NCI-H2227 treated with DMSO at 0.1 percent for 48 hours (cell line): Measurements from ENCODE around the gene MARCHF10.
A peak's percentile ranks its signal among the peaks of the same experiment; 100 is the strongest.
"Not testable (repeated sequence)": the region's sequence is repeated elsewhere in the genome, so short reads cannot be mapped to it uniquely, and the experiment has no call there.

Experiments
- DNase-seq: peaks from one replicate; lab custom pipeline; 2025; lab: John Stamatoyannopoulos, UW

The MARCHF10 gene, protein sequence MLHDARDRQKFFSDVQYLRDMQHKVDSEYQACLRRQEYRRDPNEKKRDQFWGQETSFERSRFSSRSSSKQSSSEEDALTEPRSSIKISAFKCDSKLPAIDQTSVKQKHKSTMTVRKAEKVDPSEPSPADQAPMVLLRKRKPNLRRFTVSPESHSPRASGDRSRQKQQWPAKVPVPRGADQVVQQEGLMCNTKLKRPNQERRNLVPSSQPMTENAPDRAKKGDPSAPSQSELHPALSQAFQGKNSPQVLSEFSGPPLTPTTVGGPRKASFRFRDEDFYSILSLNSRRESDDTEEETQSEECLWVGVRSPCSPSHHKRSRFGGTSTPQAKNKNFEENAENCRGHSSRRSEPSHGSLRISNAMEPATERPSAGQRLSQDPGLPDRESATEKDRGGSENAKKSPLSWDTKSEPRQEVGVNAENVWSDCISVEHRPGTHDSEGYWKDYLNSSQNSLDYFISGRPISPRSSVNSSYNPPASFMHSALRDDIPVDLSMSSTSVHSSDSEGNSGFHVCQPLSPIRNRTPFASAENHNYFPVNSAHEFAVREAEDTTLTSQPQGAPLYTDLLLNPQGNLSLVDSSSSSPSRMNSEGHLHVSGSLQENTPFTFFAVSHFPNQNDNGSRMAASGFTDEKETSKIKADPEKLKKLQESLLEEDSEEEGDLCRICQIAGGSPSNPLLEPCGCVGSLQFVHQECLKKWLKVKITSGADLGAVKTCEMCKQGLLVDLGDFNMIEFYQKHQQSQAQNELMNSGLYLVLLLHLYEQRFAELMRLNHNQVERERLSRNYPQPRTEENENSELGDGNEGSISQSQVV

DNA sequence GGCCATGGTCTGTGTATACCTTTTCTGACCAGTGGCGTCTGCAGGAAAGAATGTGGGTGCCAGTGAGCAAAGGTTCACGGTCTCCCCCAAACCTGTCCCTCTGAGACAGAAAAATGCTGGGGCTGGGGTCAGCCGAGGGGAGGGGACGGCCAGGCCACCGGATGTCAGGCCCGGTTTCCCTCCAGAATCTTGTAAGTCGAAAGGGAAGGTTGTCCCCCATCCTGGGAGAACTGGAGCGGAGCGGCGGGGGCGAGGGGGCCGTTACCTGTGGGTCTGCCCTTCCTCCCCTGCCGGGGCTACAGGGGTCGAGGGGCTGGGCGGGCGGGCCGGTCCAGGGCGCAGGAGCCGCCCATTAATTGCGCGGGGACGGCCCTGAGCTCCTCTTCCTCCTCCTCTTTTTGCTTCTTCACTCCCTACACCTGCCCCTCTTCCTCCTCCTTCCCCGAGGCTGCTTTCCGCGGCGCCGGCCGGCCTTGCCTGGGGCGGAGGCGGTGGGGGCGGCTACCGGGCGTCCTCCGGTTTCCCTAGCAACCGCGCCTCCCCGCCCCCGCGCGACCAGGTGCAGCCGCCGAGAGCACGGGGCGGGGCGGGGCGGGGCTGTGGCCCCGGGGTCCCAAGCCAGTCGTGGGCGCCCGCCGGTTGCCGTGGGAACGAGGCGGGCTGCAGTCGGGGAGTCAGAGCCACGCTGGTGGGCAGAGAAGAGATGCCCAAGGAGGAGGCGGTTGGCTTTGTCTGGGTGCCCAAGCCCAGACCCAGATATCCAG, at the start of gene MARCHF10:
Gene MARCHF10 (minus strand): TSS at position 503 of the 764 bp plus-strand sequence. CDS start 6,579 bp downstream, outside the sequence.
- DNase-seq = peak; percentile 70

DNA sequence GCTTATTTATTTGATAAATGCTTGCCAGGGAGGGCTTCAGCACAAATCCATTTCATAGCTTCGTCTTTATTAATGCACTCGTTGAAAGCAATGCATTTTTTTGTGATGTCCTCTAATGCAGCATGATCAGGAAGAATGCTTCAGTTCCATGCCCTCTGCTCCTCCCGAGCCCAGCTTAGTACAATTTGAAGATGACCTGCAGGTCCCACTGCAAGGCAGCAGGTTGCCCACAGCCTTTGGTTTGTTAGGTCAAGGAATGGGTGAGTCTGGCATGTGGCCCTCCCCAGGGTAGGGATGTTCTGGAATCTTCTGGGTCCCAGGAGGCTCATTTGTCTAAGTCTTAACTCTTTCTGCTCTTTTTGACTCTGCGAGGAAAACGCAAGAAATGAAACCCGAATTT, 49.4 kb upstream of the MARCHF10 start:
- DNase-seq = no peak

DNA sequence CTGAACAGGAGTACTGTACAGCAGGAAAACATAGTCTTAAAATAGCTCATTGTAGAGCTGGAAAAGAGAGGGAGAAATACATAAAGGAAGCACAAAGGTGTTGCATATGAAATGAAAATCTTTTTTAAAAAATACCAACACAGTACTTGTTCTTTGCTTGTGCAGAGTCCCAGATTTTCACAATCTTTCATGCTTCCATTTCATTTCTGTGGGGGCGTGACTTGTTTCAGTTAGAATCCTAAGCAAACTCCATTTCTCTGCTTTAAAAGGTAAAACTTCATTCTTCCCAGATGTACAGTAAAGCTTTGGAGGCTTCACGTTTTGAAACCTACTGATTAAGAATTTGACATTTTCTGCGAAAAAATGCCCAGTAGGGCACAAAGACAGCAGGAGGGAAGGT, 48.5 kb upstream of the MARCHF10 start:
- DNase-seq = no peak

DNA sequence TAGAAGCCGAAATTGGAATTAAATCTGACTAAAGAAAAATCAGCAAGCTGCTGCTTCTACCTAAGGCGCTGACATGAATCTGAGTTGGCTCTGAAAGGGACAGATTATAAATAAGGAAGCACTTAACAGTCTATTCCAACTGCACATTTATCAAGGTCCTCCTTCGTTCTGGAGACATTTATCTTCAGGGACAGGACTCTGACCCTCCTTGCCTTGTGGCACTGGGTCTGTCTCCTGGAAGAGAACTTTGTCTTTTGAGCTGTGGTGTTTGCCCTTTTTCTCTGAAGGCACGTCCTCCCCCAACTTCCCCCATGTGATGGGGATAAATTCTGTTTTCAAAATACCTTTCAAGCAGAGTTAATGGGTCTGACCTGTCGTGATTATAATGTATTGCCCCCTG, 47.0 kb upstream of the MARCHF10 start:
- DNase-seq = no peak

DNA sequence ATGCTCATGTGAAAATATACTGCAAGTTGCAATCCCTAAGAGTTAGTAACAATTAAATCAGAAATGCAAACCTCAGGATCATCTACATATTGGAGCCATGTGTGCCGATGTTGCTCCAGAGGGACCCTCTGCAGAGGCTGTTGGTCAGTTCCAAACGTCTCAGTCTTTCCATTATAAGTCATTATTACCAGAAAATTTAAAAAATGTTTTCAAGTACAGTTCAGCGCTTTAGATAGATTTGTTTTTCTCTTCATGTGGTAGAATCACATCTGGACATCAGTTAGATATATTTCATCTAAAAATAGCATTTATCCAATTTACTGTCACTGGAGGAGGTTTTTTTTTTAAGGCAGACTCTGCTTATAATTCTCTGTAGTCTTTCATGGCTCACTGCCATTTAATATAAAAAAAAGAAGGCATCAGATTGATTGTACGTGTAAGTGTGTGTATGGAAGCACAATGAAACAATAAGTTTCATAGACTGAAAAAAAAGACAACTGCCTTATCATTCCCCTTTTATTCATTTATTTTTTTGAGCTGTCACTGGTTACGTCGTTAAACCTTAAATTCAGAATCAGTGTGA, 46.1 kb upstream of the MARCHF10 start:
- no peak for DNase-seq

DNA sequence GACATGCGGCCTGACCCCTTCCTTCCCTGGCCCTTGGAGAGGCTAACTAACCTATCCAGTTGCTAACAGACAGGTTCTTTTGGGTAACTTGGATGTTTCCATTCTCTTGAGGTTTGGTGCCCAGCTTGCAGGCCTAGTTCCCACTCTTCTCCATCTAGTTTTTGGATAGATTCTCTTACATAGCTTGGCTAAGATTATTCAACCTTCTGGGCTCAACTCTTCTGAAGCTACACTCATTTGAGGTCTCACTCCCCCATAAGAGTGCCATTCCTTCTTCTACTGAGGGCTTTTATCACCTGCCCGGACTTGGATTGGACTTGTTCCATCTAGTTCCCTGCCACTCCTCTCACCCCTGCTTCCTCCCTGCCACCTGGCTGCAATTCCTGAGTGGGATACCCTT, 44.1 kb upstream of the MARCHF10 start:
- DNase-seq = no peak

DNA sequence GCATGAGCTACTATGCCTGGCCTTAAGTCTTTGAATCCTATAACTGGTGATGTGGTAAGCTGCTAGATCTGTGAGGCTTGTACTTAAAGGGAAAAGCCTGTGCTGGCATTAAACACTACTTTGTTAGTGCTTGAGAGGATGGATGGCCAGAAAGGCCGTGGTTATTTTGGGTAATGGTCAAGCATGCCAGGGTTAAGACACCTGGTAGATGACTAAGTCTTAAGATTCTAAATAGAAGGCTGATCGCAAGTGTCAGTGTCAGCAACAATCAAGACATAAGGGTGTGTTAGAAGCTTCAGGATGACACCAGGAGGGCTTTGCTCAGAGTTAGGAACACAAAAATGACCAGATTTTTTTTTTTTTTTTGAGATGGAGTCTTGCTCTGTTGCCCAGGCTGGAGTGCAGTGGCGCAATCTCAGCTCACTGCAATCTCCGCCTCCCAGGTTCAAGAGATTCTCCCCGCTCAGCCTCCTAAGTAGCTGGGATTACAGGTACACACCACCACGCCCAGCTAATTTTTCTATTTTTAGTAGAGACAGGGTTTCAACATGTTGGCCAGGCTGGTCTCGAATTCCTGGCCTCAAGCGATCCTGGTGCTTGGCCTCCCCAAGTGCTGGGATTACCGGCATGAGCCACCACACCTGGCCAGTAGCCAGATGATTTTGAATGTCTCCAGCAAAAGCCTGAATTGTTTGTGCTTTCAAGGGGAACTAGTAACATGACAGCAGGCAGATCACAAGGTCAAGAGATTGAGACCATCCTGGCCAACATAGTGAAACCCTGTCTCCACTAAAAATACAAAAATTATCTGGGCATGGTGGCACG, 41.7 kb upstream of the MARCHF10 start:
- not testable (repeated sequence) for DNase-seq

DNA sequence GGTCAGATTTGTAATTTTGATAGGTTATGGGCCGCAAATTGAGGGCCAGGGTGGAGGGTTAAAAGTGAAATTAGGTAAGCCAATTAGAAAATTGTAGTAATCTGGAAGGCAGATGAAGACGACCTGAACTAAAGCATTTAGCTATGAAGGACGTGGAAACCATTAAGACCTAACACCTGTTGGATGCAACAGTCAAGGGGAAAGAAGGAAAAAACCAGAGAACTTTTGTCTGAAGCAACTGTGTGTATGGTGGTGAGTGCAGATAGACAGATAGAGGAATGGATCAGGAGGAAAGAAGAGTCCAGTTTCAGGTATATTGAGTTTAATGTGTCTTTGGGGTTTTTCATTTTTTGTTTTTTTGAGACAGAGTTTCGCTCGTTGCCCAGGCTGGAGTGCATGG, 40.2 kb upstream of the MARCHF10 start:
- no peak for DNase-seq

DNA sequence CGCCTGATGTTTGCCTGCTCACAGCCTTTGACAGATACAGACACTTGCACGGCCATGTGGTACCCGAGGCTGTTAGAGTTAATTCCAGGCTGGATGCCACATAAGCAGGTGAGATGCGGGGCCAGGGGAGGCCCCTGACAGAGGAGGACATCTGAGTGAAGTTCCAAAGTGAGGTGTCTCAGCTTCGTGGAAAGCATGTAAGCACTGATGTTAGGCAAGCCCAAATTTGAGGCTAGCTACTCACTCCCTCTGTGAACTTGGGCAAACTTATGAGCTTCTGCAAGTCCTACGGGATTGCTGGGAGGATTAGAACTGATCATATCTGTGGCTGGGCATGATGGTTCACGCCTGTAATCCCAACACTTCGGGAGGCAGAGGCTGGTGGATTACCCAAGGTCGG, 39.3 kb upstream of the MARCHF10 start:
- no peak for DNase-seq

DNA sequence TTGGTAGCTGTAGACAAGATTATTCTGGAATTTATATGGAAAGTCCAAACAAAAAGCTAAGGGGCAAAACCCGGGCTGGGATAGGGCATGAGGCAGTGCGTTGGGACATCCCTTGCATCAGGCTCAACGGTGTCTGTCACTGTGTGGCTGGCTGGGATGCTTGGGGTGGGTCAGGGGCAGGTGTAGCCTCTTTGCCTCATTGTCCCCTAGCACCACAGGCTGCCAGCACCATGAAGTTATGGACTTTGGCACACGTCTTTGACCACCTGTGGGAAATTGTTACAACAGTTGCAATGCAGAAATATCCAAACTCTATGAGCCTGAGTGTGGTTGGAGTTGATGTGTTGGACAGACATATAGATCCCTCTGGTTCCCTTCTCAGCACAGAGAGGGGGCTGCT, 32.8 kb upstream of the MARCHF10 start:
- no peak for DNase-seq

DNA sequence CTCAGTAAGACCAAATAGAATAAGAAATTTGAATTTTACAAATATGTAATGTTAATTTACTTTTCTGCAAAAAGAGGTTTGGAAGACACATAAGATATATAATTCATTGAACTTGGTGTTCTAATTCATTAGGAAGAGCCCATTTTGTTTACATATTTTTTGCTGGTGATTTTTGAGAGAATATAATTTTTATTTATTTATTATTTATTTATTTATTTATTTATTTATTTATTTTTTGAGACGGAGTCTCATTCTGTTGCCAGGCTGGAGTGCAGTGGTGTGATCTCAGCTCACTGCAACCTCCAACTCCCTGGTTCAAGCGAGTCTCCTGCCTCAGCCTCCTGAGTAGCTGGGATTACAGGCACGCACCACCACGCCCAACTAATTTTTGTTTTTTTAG, 25.7 kb upstream of the MARCHF10 start:
- DNase-seq = not testable (repeated sequence)

DNA sequence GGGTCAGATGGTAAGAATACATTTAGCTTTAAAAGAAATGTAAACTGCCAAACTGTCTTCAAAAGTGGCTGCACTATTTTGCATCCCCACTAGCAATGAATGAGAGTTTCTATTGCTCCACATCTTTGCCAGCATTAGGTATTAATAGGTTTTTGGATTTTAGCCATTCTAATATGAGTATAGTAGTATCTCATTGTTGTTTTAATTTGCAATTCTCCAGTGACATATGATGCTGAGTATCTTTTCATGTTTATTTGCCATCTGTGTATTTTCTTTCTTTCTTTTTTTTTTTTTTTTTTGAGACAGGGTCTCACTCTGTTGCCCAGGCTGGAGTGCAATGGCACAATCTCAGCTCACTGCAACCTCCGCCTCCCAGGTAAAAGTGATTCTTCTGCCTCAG, 24.3 kb upstream of the MARCHF10 start:
- DNase-seq = no peak

DNA sequence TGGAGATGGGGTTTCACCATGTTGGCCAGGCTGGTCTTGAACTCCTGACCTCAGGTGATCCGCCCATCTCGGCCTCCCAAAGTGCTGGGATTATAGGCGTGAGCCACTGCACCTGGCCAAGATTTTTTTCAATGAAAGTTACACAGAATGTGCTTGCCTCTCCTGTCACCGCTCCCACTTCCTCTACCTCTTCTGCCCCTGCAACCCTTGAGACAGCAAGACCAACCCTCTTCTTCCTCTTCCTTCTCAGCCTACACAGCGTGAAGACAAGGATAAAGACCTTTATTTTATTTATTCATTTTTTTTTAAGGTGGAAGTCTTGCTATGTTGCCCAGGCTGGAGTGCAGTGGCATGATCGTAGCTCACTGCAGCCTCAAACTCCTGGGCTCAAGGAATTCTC, 23.0 kb upstream of the MARCHF10 start:
- DNase-seq = not testable (repeated sequence)

DNA sequence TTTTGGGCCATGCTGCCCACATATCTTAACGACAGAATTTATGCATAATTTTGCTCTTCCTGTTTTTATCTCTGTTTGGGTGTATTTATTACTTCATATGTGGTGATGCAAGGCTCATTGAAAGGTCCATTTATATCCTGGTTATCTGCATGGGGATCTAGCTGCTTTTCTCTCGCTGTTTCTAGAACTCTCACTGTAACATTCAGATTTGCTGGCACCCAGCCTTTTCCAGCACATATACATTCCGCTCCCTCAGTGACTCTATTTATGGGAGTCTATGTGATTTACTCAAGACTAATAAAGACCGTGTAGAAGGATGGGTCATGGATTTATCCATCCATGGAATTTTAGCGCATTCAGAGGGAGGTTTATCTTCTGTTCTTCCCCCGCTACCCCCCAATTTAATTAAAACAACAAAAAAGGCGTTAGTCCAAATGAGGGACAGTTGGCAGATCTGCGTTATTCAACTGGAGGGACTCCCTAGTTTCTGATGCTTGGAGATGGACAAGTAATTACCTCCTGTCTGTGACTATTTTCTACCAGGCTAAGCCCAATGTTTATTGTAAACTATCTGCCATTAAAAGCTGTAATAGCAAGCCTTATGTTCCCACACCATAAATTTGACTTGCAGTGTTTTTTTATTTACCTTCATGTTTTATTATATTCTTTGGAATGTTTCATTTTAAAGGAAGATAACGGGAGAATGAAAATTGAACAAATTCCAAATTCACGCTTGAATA, 19.8 kb upstream of the MARCHF10 start:
- no peak for DNase-seq

DNA sequence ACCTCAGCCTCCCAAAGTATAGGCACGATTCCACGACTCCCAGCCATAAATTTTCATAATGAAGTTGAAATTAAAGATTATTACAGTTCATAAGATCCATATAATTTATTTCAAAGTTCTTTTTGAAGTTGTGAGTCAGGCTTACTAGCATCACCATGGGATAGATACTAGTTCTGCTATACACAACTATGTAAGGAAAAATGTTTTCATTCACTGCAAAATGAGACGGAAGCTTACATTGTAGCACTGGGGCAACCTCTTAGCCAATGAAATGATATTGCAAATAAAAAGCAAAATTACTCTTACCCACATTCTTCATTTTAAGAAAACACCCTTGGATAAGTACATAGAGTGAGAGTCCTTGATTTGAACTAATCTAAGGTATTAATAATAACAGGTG, 18.8 kb upstream of the MARCHF10 start:
- DNase-seq = no peak

DNA sequence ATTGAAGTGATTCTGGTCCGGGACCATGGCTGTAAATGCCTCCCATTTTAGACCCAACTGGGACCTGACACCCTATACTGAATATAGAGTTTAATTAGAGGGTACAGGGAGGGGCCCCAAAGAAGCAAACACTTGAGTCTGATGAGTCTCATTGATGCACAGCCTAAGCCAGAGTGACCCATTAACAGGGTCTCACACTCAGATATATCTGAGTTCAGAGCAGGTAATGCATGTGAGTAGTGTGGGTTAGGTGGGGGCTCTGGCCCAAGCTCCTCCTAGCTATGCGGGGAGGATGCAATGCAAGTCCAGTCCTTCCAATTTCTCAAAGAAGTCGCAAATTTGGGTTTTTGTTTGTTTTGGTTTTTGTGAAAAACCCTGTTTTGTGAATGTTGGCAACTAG, 17.1 kb upstream of the MARCHF10 start:
- DNase-seq = no peak

DNA sequence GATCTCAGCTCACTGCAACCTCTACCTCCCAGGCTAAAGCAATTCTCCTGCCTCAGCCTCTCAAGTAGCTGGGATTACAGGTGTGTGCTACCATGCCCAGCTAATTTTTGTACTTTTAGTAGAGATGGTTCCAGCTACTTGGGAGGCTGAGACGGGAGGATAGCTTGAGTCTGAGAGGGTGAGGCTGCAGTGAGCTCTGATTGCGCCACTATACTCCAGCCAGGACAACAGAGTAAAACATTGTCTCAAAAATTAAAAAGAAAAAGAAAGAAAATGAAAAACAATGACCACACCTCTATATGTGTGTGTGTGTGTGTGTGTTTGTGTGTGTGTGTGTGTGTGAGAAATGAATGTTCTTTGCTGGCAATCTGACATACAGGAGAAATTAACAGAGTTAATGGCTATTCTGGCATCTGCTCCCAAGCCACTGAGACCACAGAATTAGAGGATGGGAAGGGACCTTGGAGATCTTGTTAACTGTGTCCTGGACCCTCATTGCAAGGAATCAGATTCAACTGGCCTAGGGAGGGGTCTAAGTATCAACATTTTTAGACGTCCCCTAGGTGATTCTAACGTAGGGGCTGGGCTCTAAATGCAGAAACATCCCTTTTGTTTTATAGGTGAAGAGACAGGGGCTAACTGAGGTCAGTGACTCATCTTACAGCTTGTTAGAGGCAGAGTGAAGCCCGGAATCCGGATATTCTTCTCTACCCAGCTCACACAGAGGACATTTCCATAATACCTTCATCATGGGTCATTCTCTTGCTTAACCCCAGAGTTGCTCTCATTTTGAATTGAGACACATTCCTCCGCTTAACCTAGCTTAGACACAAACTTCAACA, 16.4 kb upstream of the MARCHF10 start:
- DNase-seq = no peak

DNA sequence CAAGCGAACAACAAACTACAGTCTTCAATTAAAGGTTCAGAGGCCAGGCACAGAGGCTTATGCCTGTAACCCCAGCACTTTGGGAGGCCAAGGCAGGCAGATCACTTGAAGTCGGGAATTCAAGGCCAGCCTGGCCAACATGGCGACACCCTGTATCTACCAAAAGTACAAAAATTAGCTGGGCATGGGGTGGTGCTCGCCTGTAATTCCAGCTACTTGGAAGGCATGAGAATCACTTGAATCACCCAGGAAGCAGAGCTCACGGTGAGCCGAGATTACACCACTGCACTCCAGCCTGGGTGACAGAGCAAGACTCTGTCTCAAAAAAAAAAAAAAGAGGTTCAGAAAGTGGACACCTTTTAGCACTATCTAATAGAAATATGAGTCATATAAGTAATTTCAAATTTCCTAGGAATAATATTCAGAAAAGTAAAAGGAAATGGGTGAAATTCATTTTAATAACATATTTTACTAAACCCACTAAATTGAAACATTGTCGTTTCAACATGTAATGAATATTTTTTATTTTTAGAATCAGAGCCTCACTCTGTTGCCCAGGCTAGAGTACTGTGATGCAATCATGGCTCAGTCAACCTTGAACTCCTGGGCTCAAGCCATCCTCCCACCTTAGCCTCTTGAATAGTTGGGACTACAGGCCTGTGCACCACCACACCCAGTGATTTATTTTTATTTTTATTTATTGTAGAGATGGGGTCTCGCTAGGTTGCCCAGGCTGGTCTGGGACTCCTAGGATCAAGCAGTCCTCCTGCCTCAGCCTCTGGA, 15.2 kb upstream of the MARCHF10 start:
- no peak for DNase-seq
